NCI-H1417 treated with DMSO at 0.1 percent for 48 hours (cell line): Measurements from ENCODE around the gene LETM1.
"Not testable (repeated sequence)": the region's sequence is repeated elsewhere in the genome, so short reads cannot be mapped to it uniquely, and the experiment has no call there.

Experiments
- DNase-seq: peaks from one replicate; lab custom pipeline; 2025; lab: John Stamatoyannopoulos, UW

Gene LETM1

GRCh38 chr4:1851575-1852410, 4.2 kb downstream of the LETM1 start:
- DNase-seq = no peak

- DNase-seq = no peak
Measured at GRCh38 chr4:1851160-1851559, 4.8 kb downstream of the LETM1 start.

DNA sequence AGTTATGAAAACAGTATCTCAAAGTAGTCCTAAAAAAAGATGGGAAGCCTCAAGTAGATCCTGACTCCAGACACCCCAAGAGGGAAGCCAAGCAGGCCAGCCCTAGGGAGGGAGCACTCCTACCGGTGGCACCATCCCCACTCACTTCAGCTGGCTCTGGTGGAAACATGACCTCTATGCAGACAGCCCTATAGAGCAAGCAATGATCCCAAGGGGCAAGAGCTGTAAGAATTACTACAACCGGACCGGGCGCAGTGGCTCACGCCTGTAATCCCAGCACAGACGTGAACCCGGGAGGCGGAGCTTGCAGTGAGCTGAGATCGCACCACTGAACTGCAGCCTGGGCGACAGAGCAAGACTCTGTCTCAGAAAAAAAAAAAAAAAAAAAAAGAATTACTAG, 5.7 kb downstream of the LETM1 start:
- no peak for DNase-seq

DNA sequence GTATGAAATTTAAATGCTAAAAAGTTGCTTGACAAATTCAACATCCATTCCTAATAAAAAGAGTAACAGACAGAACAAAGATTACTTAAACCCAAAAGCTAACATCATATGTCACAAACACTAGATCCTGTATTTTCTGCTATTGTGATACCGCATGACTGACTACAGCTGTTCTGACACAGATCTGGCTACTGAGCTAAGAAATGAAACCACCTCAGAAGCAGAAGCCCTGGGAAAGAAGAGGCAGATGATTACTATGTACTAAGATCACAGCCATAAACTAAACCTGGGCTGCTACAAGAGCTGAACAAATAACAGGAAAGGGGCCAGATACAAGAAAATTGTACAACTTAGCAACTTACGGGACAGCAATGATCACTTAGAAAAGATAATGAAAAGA, 9.4 kb downstream of the LETM1 start:
- no peak for DNase-seq

DNA sequence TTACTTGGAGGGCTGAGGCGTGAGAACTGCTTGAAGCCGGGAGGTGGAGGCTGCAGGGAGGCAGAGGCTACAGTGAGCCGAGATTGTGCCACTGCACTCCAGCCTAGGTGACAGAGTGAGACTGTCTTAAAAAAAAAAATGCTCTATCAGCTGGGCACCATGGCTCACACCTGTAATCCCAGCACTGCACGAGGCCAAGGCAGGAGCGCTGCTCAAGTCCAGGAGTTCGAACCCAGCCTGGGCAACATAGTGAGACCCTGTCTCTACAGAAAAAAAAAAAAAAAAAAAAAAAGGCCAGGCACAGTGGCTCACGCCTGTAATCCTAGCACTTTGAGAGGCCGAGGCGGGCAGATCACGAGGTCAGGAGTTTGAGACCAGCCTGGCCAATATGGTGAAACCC, 11.3 kb downstream of the LETM1 start:
- not testable (repeated sequence) for DNase-seq

DNA sequence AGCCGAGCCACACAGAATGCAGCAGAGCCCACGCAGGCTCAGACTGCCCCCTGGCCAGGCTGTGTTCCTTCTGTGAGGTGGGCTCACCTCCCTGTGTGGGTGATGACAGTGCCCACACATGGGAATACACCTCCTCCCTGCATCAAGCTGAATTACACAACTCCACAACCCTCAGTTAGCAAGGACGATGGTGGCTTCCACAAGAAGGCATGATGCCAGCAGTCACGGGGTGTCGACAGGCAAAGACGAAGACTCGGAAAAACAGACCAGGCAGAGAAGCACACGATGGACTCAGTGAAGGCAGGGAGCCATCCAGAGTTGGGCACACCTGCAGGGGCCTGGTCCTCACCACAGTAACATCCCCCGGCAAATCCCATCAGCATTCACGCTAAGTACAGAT, 12.1 kb downstream of the LETM1 start:
- no peak for DNase-seq

- no peak for DNase-seq
Measured at GRCh38 chr4:1842993-1843448, 12.9 kb downstream of the LETM1 start.

- no peak for DNase-seq
Measured at GRCh38 chr4:1842339-1842895, 13.5 kb downstream of the LETM1 start.

DNA sequence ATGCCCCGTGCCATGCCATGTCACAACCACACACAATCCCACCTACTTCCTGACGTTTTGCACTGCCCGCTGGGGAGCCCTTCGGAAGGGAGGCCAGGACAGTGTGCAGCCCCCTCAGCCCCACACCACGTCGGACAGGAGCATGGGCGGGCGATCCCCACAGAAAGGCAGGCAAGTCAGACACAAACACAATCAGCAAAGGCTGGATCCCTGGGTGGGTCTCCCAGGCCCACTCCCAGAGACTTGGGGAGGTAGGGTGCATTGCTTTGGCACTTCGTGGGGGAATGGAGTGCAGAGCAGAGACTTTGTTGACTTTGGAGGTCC, 14.1 kb downstream of the LETM1 start:
- DNase-seq = no peak

DNA sequence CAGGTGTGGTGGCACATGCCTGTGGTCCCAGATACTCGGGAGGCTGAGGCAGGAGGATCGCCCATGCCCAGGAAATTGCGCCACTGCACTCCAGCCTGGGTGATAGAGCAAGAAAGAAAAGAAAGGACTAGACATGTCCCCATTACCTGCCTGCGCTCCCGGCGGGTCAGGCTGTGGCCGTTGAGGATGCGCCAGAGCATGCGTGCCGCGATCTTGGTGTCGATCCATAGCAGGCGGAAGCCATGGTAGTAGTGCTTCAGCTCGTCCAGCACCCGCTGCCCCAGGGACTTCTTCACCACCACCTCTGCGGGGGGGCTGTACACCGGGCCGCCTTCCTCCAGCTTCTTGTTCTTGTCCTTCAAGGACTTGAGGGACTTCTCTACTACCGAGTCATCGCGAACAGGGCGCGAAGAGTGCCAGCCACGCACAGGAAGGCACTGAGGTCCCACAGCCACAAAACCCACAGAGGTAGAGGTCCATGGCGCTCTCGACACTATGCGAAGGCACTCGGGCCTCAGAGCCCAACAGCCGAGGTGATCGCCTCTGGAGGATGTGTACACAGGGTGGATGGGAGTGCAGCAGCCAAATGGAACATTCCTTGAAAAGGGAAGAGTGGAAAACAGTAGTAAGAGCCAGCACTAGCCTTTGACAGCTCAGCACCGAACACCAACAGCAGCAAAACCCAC, 14.6 kb downstream of the LETM1 start:
- no peak for DNase-seq

DNA sequence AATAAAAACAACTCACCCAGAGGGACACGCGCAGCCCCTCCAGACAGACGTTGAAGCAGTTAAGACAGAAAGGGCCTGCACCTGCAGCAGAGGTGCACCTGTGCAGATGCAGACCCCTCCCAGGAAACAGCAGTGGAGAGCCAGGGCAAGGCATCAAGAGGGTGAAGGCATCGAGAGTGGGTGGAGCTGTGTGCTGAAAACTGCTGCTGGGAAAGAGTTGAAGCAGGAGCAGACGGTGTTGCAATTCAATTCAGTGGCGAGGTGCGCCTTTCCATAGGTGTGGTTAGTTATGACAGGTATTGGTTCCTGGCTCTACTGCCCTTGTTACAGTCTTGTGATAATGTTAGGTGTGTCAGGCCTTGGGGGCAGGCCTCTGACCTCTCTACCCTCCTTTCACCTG, 16.7 kb downstream of the LETM1 start:
- no peak for DNase-seq

DNA sequence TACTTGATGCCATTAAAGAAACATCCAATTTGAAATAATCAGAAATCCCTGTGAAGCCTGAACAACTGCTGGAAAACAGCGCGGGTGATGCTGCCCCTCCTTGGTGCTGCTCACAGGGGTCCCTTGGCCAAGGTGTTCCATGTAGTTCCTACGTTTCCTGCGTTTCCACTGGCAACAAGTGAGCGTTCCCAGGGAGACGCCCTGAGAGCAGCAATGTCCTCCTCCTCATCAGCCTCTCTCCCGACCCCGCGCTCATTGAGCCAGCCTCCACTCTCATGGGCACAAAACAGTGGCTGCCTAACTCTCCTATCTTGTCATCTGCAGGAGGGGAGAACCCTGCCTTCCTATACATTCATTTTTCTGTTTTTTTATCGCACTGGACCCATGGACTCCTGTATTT, 18.9 kb downstream of the LETM1 start:
- no peak for DNase-seq

GRCh38 chr4:1836650-1837049, 19.3 kb downstream of the LETM1 start:
- no peak for DNase-seq

- not testable (repeated sequence) for DNase-seq
Measured at GRCh38 chr4:1835836-1836235, 20.1 kb downstream of the LETM1 start.

GRCh38 chr4:1834047-1834775, 21.7 kb downstream of the LETM1 start:
- no peak for DNase-seq

GRCh38 chr4:1833307-1834046, 22.5 kb downstream of the LETM1 start:
- no peak for DNase-seq

GRCh38 chr4:1832690-1833089, 23.3 kb downstream of the LETM1 start:
- DNase-seq = no peak

DNA sequence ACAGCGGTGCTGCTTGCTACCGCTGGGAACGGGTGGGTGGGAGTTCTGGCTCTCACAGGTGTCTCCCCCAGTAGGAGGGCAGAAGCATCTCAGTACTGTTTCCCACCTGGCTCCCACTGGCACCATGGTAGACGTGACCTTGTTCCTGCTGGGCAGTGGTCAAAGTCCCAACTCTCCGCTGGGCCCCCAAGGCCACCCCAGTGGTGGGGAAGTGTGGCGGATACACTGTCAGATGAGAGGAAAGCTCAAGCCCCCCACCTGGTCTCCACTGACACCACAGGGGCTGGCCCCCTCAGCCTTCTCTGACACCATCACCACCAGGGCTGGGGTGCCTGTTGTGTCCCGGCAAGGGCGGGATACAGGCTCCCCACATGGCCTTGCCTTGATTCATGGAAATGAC, 24.6 kb downstream of the LETM1 start:
- no peak for DNase-seq

DNA sequence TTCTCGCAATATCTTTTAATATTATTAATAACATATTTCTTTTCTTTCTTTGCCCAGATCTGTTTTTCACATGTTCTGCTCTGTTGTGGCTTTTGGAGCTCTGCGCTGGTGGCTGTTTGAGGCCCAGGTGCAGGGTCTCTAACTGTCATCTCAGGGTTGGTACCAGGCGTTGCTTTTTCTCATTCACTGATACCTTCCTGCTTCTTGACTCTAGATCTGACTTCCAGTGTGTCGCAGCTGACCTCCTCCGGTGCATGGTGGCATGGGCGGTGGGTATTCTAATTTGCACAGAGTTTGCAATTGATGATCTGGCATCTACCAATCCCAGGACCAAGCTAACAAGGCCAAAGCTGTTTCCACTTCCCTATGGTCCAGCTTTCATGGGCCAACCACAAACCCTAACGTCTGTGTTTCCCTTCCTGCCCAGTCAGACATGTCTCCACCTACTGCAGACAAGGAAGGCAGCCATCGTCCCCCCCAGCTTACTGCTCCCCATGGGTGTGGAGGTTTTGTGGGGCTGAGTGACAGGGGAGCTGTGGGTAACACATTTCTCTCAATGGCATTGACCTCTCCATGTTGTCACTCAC, 25.2 kb downstream of the LETM1 start:
- no peak for DNase-seq

GRCh38 chr4:1830234-1830633, 25.7 kb downstream of the LETM1 start:
- no peak for DNase-seq

- no peak for DNase-seq
Measured at GRCh38 chr4:1826531-1827350, 29.2 kb downstream of the LETM1 start.
